Fibroblast of upper back skin (primary cell): Measurements from ENCODE around the gene SHH.
"Not testable (repeated sequence)": the region's sequence is repeated elsewhere in the genome, so short reads cannot be mapped to it uniquely, and the experiment has no call there.

Experiments
- DNase-seq: peaks from one replicate; pipeline ENCODE4 v3.0.0-alpha.2; 2013

SHH gene

GRCh38 chr7:155842496-155843265 is 30.4 kb upstream of the SHH start:
- no peak for DNase-seq

DNA sequence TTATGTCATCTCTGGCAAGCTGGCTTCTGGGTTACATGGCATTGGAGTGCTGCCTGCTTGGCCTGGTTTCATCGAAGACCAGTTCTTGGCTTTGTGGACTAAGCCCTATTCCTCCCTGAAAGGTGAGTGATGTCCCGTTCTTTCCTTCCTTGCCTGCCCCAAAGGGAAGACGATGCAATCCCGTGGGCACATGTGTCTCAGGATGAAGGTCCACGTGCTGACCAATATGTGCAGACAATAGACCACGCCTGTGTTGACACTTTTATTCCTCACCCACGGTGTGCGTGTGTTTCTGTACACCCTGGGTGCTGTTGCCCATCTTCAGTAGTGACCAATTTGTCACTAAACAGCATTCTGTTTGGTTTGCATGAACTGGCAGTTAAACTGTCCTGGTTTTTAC is 28.6 kb upstream of the SHH start:
- no peak for DNase-seq

DNA sequence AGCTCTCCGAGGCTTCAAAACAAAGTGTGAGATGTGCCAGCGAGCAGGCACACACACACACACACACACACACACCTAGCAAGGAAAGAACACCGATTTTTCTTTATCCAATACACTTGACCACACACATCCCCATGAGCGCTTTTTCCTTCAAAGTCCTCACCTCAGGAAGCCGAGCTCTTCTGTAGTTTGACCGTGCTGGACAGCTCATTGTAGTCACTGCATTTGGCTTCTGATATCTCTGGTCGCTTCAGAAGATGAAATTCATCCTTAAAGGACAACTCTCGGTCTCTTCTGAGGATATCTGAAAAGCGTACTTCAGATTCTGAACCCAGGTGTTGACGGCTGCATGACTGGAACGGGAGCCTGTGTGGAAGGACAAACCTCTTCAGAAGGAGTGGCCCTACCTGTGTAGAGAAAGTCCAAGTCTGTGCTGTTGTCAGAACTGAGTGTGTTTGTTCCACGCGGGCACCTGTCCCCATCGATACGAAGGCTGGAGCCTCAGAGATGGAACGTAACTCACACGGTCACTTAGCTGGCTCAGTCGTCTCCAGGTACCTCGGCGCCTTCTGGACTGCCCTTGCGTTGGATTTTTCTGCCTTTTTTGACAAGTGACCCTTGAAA is 28.1 kb upstream of the SHH start:
- DNase-seq, result no peak

DNA sequence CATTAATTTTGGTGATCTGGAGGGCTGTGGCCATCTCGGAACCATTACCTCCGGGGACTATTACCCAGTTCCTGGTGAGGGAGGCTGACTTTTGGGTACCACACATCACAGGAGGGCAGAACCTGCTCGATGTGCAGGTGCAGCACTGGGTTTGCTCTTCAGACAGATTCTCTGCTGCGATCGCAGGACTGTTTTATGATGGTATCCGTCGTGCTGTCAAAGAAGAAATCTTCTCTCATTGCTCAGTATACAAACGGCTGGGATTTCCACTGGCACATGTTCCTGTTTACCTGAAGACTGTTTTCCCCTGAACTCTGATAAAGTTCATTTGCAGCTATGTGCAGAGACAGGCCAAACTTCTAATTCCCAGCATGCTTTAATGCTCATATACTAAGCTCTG is 27.2 kb upstream of the SHH start:
- DNase-seq, result no peak

DNA sequence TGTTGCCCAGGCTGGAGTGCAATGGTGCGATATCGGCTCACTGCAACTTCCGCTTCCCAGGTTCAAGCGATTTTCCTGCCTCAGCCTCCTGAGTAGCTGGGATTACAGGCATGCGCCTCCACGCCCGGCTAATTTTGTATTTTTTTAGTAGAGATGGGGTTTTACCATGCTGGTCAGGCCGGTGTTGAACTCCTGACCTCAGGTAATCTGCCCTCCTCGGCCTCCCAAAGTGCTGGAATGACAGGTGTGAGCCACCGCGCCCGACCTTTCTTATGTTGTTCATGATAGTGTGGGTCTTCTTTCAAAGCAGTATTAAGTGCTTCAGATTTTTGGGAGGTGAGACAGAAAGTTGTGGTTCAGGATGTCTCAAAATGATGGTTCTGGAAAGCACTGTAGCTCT is 26.0 kb upstream of the SHH start:
- DNase-seq, result not testable (repeated sequence)

DNA sequence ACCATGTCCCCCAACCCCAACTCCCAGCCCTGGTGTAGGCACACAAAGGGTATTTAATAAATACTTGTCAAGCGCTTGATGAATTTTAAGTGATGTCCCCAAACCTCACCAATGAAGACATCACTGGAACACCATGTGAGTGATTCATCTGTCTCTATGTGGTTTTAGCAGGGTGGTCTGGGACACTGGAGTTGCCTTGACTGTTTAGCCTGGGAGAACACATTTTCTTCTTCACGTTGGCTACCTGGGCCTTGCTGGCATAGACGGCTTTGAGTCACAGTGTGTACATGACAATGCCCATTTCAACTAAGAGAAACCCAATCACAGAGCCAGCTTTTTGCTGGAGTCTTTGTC is 24.8 kb upstream of the SHH start:
- no peak for DNase-seq

DNA sequence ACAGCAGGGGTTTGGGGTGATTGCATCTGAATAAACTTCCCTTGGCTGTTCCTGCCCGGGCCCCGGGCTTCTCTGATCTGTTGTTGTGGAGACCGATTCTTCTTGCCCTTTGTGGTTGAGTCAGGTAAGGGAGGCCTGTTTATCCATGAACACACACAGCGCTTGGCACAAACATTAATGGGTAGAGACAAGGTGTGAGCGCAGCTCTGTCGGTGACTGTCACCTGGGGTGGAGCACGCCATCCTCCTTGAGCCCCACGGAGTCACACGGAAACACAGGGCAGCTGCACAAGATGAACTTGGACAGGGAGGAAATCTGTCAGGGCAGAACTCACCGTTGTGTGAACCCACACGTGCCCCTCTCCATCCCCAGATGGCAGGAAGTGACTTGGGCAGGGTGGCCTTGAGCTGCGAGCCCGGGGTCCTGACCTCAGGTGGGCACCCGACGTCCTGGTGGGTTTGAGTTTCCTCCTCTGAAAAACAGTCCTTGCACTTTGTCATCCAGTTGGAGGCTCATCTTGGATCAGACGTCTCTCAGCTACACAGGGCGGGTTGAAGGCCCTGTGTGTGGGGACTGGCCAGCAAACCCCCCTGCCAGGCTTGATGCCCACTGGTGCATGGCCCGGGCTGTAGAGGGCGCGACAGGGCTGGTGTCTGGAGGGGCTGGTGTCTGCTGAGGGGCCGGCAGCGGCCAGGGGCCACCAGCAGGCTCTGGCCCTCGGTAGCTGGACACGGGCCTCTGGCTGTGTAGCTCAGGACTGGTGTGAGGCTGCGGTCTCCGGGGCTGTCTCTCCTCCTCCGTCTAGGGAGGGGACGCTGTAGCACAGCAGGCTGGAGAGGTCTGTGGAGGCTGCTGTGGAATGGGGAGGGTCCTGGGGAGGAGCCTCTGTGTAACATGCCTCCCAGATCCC is 24.2 kb upstream of the SHH start:
- no peak for DNase-seq

- no peak for DNase-seq
These were observed 23.4 kb upstream of the SHH start for GRCh38 chr7:155835446-155836215.

- DNase-seq, result no peak
These were observed 22.3 kb upstream of the SHH start for GRCh38 chr7:155834486-155835048.

DNA sequence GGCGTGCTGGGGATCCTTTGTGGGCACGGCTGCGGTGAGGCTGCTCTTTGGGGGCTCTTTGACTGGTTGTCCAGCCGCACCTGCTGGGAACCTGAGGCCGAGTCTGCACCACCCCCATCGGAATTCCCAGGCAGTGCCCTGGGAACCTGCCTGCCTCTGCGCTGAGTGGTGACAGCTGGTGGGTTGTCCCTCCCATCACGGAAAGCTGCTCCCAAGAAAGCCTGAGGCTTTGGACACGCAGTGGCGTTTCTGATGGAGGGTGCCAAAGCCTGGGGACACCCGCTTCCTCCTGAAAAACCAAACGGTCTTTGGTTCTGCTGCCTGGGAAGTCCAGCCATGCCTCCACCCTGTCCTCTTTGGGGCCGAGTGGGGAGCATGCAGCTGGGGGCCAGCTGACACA is 21.4 kb upstream of the SHH start:
- no peak for DNase-seq

DNA sequence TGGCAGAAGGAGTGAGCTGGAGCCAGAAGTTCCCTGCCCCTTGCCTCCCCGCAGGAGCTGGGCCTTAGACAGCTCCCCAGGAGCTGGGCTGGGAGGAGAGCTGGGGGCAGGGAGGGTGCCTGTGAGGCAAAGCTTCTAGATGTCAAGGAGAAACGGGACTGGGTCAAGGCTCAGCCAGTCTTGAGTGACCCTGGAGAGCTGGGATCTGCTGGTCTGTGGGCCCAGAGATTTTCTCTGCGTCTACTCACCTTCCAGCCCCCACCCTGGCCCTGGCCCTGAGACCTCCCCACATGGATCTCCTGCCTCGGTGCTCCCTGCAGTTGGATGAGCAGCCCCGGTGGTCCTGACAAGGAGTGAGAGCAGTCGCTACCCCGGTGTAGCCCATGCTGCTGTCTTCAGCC is 20.3 kb upstream of the SHH start:
- DNase-seq, result no peak

- DNase-seq, result no peak
These were observed 19.7 kb upstream of the SHH start for GRCh38 chr7:155831807-155832524.

- no peak for DNase-seq
These were observed 18.9 kb upstream of the SHH start for GRCh38 chr7:155830961-155831806.

GRCh38 chr7:155829796-155830470 is 17.7 kb upstream of the SHH start:
- DNase-seq, result no peak

GRCh38 chr7:155825336-155825735 is 13.1 kb upstream of the SHH start:
- no peak for DNase-seq

DNA sequence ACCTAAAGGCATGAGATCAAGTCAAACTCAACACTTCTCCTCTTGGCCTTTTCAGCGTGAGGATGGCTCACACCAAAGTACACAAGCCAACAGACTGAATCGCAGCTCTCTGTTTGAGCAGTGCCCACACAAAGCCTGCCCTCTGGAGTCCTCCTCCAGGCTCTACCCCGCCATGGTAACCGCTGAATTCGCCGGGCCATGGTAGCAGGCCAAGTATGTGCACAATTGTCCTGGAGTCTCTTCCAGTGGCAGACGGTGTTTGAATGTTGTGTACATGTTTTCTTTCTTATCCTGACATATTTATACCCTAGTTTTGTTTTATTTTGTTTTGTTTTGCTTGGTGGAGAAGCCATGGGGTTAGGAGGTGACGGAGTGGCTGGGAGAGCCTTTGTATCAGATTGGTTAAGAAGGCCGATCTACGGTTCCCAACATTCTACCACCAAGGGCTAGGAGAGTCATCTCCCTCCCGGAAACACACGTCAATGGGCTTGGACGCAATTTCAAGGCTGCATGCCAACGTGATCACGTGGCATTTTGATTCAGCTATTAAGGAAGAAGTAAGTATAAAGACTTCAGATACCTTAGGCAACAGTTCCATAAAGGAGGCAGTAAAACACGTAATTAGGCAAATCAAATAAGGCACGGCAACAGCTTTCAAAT is 12.1 kb upstream of the SHH start:
- DNase-seq, result no peak

- DNase-seq, result no peak
These were observed 9.6 kb upstream of the SHH start for GRCh38 chr7:155821851-155822250.

GRCh38 chr7:155820788-155821187 is 8.5 kb upstream of the SHH start:
- DNase-seq, result no peak

- DNase-seq, result no peak
These were observed 8.0 kb upstream of the SHH start for GRCh38 chr7:155820246-155820645.

- no peak for DNase-seq
These were observed 6.9 kb upstream of the SHH start for GRCh38 chr7:155819186-155819585.
